NCI-H1694 treated with DMSO at 0.1 percent for 48 hours (cell line): ENCODE data around the gene PDZD8.
"Not testable (repeated sequence)": the region's sequence is repeated elsewhere in the genome, so short reads cannot be mapped to it uniquely, and the experiment has no call there.

Experiments
- DNase-seq: peaks from one replicate; lab custom pipeline; 2025; lab: John Stamatoyannopoulos, UW

PDZD8 gene

GRCh38 chr10:117294039-117294645 is 81.1 kb downstream of the PDZD8 start:
- DNase-seq = no peak

GRCh38 chr10:117290872-117291271 is 84.4 kb downstream of the PDZD8 start:
- DNase-seq = not testable (repeated sequence)

GRCh38 chr10:117284716-117285494 is 90.3 kb downstream of the PDZD8 start:
- DNase-seq = no peak

- no peak for DNase-seq
Measured at GRCh38 chr10:117277675-117278074, 97.6 kb downstream of the PDZD8 start.

- no peak for DNase-seq
Measured at GRCh38 chr10:117275121-117275520, 100.1 kb downstream of the PDZD8 start.

GRCh38 chr10:117274509-117274908 is 100.7 kb downstream of the PDZD8 start:
- no peak for DNase-seq

GRCh38 chr10:117273980-117274379 is 101.3 kb downstream of the PDZD8 start:
- DNase-seq = no peak

GRCh38 chr10:117272195-117273076 is 102.8 kb downstream of the PDZD8 start:
- DNase-seq = no peak

GRCh38 chr10:117271427-117271826 is 103.8 kb downstream of the PDZD8 start:
- no peak for DNase-seq

- no peak for DNase-seq
Measured at GRCh38 chr10:117268907-117269306, 106.3 kb downstream of the PDZD8 start.

- DNase-seq = no peak
Measured at GRCh38 chr10:117268258-117268657, 107.0 kb downstream of the PDZD8 start.

- DNase-seq = no peak
Measured at GRCh38 chr10:117266812-117267211, 108.4 kb downstream of the PDZD8 start.

GRCh38 chr10:117266400-117266799 is 108.8 kb downstream of the PDZD8 start:
- no peak for DNase-seq

- no peak for DNase-seq
Measured at GRCh38 chr10:117264782-117265181, 110.5 kb downstream of the PDZD8 start.

- no peak for DNase-seq
Measured at GRCh38 chr10:117262903-117263293, 112.3 kb downstream of the PDZD8 start.

GRCh38 chr10:117262291-117262902 is 112.8 kb downstream of the PDZD8 start:
- DNase-seq = no peak

- no peak for DNase-seq
Measured at GRCh38 chr10:117261501-117261900, 113.7 kb downstream of the PDZD8 start.

GRCh38 chr10:117260084-117260483 is 115.2 kb downstream of the PDZD8 start:
- DNase-seq = no peak

GRCh38 chr10:117259279-117259678 is 116.0 kb downstream of the PDZD8 start:
- no peak for DNase-seq

GRCh38 chr10:117257721-117258120 is 117.5 kb downstream of the PDZD8 start:
- no peak for DNase-seq

- no peak for DNase-seq
Measured at GRCh38 chr10:117256910-117257309, 118.3 kb downstream of the PDZD8 start.

- DNase-seq = no peak
Measured at GRCh38 chr10:117255835-117256460, 119.3 kb downstream of the PDZD8 start.
